Measurements from ENCODE around the gene LITAF.
A peak's percentile ranks its signal among the peaks of the same experiment; 100 is the strongest.
"Not testable (repeated sequence)": the region's sequence is repeated elsewhere in the genome, so short reads cannot be mapped to it uniquely, and the experiment has no call there.

The LITAF gene

GRCh38 chr16:11575223-11575589 is 11.5 kb downstream of the LITAF start:
- no peak for DNase-seq (ENCODE audit: low read depth in 2 of 2)

GRCh38 chr16:11572301-11572995 is 14.3 kb downstream of the LITAF start:
- no peak for DNase-seq (ENCODE audit: low read depth in 2 of 2)

DNA sequence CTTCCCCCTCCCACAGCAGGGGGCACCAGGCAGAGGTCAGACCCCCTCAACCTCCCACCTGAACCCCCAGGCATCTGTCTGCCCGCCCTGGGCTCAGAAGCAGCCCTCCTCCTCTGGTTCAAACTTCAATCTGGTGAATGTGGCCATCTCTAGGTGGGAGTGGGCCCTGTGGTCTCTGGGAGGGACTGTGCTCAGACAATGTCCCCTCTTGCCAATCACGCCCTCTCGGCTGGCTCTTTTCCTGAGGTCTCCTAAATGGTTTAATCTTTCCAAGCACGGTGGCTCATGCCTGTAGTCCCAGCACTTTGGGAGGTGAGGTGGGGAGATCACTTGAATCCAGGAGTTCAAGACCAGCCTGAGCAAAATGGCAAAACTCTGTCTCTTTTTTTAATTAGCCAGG is 15.2 kb downstream of the LITAF start:
- DNase-seq (ENCODE audit: low read depth in 2 of 2): no peak

- no peak for DNase-seq (ENCODE audit: low read depth in 2 of 2)
Observed at GRCh38 chr16:11570806-11571205, 15.9 kb downstream of the LITAF start.

- DNase-seq (ENCODE audit: low read depth in 2 of 2): no peak
Observed at GRCh38 chr16:11570258-11570657, 16.5 kb downstream of the LITAF start.

GRCh38 chr16:11566398-11566797 is 20.3 kb downstream of the LITAF start:
- no peak for DNase-seq (ENCODE audit: low read depth in 2 of 2)

DNA sequence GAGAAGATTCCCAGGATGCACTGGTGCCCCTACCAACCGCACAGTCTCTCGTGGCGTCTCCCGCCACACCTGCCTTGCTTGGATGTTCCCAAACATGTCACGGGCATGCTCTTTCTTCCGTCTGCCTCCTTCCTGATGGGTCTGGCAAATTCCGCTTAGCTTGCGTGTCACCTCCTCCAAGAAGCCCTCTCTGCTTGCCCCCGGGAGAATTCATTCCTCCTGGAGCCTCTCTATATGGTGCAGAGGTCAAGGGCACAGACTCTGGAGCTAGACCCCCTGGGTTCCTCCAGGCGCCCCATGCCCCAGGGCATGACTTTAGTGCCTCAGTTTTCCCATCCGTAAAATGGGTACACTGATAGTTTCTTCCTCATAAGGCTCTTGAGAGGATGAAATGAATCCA is 21.1 kb downstream of the LITAF start:
- DNase-seq (ENCODE audit: low read depth in 2 of 2): no peak

DNA sequence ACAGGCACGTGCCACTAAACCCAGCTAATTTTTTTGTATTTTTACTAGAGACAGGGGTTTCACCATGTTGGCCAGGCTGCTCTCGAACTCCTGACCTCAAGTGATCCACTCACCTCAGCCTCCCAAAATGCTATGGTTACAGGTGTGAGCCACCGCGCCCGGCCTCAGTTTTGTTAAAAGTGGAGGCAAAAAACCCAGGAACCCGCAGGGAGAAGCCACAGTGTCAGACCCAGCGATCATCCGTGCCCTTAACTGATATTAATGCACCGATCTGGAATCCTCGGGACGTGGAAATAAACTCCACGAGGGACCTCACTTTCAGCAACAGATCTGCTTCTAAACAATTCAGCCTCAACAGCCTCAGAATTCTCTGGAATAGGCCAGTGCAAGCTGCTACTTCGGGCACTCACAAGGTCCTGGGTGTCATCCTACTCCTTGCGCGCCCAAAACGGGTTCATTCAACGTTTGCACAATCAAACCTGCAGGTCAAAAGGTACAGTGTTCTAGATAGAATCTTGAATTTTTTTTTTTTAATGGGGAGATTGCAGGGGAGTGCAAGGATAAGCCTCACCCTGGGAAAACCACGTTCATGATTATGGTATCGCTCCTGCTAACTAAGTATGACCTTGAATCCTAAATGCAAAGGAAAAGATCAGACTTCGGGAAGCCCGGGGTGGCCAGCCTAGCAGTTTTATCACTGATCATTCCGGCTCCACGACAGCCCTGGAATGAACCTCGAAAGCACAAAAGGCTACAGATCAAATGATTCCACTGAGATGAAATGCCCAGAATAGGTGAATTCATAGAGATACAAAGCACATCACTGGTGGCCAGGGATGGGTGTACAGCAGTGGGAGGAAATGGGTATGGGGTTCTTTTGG is 22.4 kb downstream of the LITAF start:
- no peak for DNase-seq (ENCODE audit: low read depth in 2 of 2)

DNA sequence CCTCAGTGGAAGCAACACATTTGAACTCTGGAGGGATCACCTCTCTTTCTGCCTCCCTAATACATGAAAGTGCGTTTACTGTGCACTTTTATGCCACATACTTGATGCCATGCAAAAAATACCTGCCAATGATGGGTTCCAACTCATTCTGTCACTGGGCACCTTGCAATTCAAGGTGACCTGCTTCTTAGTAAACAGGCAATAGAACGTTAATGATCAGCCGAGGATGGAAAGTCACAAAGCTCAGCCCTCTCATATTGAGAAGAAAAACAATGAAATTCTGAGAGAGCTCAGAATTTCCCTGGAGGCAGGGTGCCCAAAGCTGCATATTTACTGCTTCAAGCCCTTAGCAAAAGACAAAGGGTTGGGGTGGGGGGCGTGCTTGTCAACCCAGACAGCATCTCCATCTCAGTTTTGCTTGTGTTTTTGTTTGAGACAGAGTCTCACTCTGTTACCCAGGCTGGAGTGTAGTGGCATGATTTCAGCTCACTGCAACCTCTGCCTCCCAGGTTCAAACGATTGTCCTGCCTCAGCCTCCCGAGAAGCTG is 23.2 kb downstream of the LITAF start:
- no peak for DNase-seq (ENCODE audit: low read depth in 2 of 2)

- DNase-seq (ENCODE audit: low read depth in 2 of 2): no peak
Observed at GRCh38 chr16:11562941-11563340, 23.8 kb downstream of the LITAF start.

GRCh38 chr16:11562411-11562810 is 24.3 kb downstream of the LITAF start:
- no peak for DNase-seq (ENCODE audit: low read depth in 2 of 2)

GRCh38 chr16:11561856-11562255 is 24.9 kb downstream of the LITAF start:
- DNase-seq (ENCODE audit: low read depth in 2 of 2): no peak

DNA sequence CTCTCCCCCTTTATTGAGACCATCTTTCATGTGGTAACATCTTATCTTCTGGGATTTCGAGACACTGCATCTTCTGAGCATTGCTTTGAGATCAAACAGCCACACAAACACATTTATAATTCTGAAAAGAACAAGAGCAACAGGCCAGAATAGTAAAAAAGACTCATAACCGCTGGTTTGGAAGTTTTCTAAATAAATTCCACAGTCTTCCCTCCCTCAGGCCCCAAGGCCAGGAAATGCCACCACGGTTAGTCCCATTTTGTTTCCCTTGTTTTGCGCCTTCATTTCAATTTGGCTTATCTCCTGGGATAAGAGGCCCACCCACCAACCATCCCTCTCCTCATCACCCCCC is 25.3 kb downstream of the LITAF start:
- no peak for DNase-seq (ENCODE audit: low read depth in 2 of 2)

DNA sequence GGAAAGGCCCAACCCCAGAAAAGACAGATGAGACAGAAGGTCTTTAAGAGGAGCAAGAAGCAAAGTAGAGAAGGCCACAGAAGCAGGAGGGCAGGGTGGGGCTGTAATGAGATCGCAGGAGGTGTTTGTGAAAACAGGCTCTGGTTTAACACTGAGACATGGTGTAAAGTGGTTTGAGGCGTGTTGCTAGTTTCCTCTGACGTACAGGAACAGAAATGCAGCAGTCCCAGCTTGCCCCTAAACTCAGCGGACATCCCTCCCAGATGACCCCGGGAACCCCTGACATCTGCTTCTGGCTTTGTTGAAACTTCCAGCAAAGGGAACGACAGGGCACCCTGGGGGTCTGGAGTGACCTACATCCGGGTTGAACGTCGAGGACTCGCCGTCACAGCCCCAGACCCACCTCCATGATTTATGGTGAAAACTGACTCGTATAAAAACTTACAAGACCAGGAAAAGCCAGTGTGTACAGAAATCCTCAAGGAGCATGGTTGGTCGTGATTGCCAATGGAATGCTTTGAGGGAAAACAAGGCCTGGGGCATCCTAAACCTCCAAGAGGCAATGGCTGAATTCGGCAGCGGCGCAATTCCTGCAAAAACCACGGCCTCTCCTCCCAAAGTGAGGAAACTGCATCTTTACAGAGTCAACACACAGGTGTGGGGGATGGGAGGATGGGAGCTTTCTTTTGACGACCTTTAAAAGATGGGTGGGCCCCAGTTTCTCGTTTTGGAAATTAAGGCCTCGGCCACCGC is 25.8 kb downstream of the LITAF start:
- DNase-seq (ENCODE audit: low read depth in 2 of 2): peak in 1 of 2 experiments; percentile 22

DNA sequence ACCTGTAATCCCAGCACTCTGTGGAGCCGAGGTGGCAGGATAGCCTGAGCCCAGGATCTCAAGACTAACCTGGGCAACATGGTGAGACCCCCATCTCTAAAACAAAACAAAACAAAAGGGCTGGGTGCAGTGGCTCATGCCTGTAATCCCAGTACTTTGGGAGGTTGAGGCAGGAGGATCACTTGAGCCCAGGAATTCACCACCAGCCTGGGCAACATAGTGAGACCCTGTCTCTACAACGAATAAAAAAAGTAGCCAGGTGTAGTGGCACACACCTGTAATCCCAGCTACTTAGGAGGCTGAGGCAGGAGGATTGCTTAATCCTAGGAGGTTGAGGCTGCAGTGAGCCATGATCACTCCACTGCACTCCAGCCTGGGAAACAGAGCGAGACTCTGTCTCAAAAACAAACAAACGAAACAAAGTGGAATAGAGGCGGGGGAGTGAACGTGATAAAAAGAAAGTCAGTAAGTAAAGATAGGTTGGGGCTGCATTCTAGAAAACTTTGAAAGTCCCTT is 28.4 kb downstream of the LITAF start:
- not testable (repeated sequence) for DNase-seq (ENCODE audit: low read depth in 2 of 2)

DNA sequence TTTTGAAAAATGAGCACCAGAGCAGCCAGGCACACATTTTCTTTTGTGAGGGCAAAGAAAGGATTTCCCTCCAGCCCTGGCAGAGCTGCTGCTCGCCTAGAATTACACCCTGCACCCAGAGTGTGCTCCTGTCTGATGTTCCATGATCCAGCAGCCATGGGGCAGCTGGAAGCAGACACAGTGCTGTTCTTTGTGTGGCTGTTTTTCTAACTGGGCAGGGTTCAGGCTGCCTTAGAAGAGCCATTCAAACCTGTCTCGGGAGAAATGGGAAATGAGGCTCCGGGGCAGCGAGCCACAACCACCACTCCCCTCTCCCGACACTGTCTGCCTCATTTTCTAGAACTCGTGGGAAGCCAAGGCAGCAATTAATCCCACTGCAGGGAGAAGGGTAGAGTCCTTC is 28.9 kb downstream of the LITAF start:
- DNase-seq (ENCODE audit: low read depth in 2 of 2): no peak

- no peak for DNase-seq (ENCODE audit: low read depth in 2 of 2)
Observed at GRCh38 chr16:11556945-11557720, 29.6 kb downstream of the LITAF start.

- DNase-seq (ENCODE audit: low read depth in 2 of 2): no peak
Observed at GRCh38 chr16:11556214-11556819, 30.4 kb downstream of the LITAF start.

GRCh38 chr16:11554053-11554452 is 32.7 kb downstream of the LITAF start:
- DNase-seq (ENCODE audit: low read depth in 2 of 2): no peak

GRCh38 chr16:11553371-11553770 is 33.3 kb downstream of the LITAF start:
- no peak for DNase-seq (ENCODE audit: low read depth in 2 of 2)

DNA sequence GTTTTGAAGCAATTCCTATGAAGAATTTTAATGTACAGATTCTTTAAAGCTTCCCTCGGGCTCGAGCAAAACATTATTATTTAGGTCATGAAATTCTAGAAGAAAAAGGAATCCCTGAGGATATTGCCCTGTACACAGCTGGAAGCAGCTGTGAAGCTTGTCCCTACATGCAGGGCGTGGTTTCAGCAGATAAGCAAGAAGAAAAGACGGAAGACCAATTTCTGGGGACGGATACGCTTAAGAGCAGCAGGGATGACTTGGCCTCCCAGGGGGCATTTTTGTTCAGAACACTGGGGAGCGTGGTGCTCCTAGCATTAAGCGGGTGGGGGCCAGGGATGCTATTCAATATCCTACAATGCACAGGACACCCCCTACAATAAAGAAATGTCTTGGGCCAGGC is 34.3 kb downstream of the LITAF start:
- no peak for DNase-seq (ENCODE audit: low read depth in 2 of 2)
